Activated naive CD4-positive, alpha-beta T cell (primary cell): ENCODE results near the gene NECTIN3.

Experiments used
- DNase-seq, 4 experiments: peaks; one replicate each; lab custom pipeline; 2025; lab: John Stamatoyannopoulos, UW

The NECTIN3 gene

GRCh38 chr3:111084911-111085310 lies 13.3 kb downstream of the NECTIN3 start:
- DNase-seq = no peak

GRCh38 chr3:111087924-111088469 lies 16.4 kb downstream of the NECTIN3 start:
- DNase-seq = no peak

- no peak for DNase-seq
Measured at GRCh38 chr3:111096487-111097209, 25.0 kb downstream of the NECTIN3 start.

DNA sequence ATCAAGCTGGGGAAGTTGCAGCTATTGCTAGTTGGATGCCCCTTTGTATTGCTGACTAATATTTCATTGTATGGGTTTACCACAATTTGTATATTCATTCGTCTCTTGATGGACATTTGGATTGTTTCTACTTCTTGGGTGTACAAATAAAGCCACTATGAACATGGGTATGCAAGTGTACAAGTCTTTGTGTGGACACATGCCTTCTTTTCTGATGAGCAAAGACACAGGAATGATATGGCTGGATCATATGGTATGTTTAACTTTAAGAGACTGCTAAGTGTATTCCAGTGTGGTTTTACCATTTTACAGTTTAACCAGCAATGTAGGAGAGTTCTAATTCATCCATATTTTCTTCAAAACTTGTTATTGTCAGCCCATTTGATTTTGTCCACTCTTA lies 32.2 kb downstream of the NECTIN3 start:
- DNase-seq = no peak

- no peak for DNase-seq
Measured at GRCh38 chr3:111106993-111107661, 35.5 kb downstream of the NECTIN3 start.

- no peak for DNase-seq
Measured at GRCh38 chr3:111107662-111108035, 36.0 kb downstream of the NECTIN3 start.

DNA sequence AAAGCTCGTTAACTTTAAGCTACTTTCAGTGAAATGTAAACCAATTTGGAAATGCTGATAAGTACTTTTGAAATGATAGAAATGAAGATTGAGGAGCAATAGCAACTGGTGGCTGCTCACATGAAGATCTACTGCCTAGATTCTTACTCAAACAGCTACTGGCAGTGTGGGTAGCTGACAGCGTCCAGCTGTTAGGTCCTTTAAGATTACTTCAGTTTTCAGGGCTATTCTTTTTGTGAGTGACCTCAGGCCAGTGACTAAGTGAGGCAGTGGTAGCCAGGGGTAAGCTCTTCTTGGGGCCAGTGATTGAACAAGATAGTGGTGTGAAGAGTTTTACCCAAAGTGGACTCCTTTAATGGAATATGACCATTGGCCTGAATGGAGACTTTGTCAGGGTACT lies 41.3 kb downstream of the NECTIN3 start:
- DNase-seq = no peak

DNA sequence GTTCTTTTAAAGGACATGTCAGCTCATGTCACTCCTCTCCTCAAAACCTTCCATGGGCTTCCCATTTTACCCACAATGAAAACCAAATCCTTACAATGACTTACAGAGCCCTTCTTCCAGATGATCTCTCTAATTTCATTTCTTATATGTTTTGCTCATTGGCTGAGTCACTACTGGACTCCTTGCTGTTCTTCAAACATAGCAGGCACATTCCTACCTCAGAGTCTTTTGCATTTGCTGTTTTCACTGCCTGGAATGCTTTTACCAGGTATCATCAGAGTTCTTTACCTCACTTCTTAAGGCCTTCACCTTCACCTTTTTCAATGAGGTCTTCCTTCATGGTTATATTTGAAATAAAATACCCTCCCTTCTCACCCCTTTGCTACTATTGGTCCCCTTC lies 57.3 kb downstream of the NECTIN3 start:
- no peak for DNase-seq

GRCh38 chr3:111130827-111131226 lies 59.2 kb downstream of the NECTIN3 start:
- no peak for DNase-seq

DNA sequence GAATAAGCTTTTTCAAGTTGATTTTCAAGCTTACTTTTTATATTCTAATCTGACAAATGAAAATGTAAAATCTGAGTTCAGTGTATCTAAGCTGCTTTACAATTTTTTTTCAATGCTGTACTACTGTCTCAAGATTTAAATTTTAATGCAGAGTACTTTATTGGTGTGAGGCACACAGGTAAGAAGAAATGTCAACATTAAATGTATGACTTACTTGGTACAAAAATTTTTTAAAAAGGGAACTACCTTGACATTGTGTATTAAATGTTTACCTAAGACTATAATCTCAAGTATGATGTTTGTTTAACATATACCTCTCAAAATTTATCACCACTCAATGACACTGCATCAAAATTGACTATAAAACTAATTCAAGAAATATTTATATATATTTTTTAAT lies 62.7 kb downstream of the NECTIN3 start:
- DNase-seq = no peak

DNA sequence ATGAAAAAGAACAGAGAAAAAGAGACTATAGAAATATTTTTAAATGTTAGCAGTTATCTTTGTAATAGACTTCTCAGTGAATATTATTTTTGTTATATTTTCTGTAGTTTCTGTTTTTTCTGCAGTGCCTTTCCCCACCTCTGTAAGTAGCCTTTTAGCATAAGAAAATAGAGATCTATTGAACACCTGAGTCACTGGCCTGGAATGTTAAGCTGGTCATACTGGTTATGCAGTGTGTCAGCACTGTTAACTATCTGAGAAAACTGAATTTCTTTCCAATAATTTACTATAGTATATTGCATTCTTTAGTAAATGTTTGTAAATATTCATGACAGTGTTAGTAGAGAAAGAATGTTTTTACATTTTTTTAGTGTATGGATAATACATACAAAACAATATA lies 79.8 kb downstream of the NECTIN3 start:
- DNase-seq = no peak

GRCh38 chr3:111152496-111152895 lies 80.9 kb downstream of the NECTIN3 start:
- no peak for DNase-seq

- DNase-seq = no peak
Measured at GRCh38 chr3:111156517-111156916, 84.9 kb downstream of the NECTIN3 start.

- no peak for DNase-seq
Measured at GRCh38 chr3:111159391-111159790, 87.8 kb downstream of the NECTIN3 start.

DNA sequence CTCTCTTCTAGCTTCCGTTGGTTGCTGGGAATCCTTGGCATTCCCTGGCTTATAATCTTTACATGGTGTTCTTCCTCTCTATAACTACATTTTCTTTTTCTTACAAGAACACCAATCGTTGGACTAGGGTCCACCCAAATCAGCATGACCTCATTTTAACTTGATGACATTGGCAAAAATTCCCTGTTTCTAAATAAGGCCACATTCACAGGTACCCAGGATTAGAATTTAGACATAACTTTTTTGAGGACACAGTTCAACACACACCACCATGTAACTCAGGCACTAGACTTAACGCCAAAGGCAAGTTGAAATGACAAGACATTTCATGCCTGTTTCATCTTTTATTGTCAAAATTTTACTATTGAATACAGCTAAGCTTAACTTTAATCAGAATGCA lies 93.0 kb downstream of the NECTIN3 start:
- DNase-seq = no peak

GRCh38 chr3:111165411-111165810 lies 93.8 kb downstream of the NECTIN3 start:
- no peak for DNase-seq

- no peak for DNase-seq
Measured at GRCh38 chr3:111173328-111173900, 101.8 kb downstream of the NECTIN3 start.

DNA sequence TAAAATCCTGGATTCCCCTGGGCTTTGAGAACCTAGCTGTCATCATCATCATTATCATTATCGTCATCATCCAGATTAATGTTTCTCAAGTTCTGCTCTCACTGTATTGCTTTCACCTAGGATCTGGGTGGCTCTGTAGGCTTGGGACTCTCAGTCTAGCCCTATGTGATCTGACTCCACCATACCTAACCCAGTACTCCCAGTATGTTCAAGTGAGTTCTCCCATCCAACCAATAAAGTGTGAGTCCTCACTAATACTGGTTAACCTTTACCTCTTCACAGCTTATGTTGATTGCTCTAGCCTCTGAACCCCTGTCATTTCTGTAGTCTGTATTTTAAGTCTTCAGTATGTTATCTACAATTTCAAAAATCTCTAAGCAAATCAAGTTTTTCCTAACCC lies 102.3 kb downstream of the NECTIN3 start:
- no peak for DNase-seq

DNA sequence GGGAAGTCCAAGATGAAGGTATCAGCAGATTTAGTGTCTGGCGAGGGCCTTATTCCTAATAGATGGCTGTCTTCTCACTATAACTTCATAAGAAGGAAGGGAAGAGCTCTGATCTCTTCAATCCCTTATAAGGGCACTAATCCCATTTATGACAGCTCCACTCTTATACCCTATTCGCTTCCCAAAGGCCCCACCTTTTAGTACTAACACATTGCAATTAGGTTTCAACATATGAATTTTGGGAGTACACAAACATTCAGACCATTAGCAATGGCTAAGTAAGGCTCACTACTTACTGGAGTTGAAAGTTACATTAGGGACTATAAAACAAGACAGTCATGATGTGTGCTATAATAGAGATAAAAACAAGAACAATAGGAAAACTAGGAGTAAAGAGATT lies 118.9 kb downstream of the NECTIN3 start:
- DNase-seq = no peak

- no peak for DNase-seq
Measured at GRCh38 chr3:111193472-111193871, 121.9 kb downstream of the NECTIN3 start.

GRCh38 chr3:111194048-111194447 lies 122.4 kb downstream of the NECTIN3 start:
- no peak for DNase-seq

GRCh38 chr3:111197485-111197884 lies 125.9 kb downstream of the NECTIN3 start:
- no peak for DNase-seq

- no peak for DNase-seq
Measured at GRCh38 chr3:111200027-111200426, 128.4 kb downstream of the NECTIN3 start.
